ENCODE measurements around the gene ELF3.
"Not testable (repeated sequence)": the region's sequence is repeated elsewhere in the genome, so short reads cannot be mapped to it uniquely, and the experiment has no call there.

ELF3 gene

DNA sequence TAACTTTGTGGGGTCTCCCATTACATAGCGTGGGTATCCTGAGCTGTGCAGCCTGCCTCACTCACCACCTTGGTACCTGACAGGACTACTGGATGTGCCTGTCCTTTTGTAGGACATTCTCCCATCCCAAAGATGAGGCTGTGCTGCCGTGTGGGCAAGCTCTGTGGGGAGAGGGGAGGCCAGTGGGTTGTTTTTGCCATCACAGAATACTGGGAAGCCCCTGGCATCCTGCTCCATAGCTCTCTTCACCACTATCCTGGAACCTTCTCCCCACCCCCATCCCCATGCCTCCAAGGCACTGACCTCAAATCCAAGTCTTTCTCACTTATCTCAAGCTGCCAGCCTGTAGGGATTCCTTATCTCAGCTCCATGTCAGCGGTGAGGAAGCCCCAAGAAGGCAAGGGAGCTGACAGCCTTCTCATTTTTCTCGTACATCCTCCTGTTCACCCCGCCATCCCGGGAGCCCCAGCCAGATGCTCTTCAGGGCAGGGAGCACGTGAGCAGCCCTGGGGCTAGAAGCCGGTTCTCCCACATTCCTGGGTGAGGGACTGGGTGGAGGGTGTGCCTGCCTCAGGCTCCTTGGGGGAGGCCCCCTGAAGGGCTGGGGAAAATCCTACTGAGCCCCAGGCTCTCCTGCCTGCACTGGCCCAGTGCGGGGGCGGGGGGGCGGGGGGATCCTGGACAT, 2.4 kb upstream of the ELF3 start:
- DNase-seq (ENCODE audit: low read depth in 2 of 2): no peak

DNA sequence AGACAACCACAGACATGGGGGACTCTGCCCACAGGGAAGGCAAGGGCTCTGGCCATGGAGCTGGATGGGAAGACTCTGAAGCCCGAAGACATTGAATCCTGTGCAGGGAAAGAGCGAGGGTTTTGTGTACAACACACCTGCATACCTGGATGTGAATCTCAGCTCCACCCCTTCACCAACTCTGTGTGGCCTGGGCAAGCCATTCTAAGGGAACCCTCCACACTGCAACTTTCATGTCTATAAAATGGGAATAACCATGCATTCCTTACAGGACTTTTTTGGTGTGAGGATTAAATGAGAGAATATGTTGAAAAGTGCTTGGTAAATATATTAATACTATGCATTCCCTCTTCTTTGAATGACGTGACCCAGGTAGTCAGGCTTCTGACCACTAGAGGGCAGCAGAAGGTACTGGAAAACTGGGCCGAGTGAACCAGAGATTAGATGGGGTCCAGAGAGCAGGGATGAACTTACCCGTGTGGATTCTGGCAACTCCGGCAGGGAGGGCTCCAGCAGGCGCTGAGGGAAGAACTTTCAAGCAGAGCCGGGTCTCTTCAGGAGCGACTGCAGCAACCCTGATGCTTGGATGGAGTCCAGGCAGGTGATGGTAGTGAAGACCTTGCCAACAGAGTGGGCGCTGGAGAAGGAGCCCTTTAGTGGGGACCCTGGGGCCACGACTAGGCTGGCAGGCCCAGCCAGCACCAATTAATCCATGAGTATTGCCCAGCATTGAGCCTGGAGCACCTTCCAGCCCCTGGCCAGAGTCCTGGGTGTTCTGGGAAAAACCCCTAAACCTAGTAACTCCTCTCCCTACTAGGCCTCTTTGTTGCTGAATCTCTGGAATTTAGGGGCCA, 834 bp upstream of the ELF3 start:
- DNase-seq (ENCODE audit: low read depth in 2 of 2): peak; percentile 34 to 40

DNA sequence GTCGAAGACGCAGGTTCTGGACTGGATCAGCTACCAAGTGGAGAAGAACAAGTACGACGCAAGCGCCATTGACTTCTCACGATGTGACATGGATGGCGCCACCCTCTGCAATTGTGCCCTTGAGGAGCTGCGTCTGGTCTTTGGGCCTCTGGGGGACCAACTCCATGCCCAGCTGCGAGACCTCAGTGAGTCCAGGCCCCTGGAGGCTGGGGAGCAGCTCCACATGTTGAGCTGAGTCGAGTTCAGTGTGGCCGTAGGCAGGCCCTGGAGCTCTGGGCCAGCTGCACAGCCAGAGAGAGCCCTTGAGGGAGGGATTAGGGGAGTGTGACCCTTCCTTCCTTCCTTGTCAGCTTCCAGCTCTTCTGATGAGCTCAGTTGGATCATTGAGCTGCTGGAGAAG, 1.6 kb downstream of the ELF3 start:
- no peak for DNase-seq (ENCODE audit: low read depth in 2 of 2)

DNA sequence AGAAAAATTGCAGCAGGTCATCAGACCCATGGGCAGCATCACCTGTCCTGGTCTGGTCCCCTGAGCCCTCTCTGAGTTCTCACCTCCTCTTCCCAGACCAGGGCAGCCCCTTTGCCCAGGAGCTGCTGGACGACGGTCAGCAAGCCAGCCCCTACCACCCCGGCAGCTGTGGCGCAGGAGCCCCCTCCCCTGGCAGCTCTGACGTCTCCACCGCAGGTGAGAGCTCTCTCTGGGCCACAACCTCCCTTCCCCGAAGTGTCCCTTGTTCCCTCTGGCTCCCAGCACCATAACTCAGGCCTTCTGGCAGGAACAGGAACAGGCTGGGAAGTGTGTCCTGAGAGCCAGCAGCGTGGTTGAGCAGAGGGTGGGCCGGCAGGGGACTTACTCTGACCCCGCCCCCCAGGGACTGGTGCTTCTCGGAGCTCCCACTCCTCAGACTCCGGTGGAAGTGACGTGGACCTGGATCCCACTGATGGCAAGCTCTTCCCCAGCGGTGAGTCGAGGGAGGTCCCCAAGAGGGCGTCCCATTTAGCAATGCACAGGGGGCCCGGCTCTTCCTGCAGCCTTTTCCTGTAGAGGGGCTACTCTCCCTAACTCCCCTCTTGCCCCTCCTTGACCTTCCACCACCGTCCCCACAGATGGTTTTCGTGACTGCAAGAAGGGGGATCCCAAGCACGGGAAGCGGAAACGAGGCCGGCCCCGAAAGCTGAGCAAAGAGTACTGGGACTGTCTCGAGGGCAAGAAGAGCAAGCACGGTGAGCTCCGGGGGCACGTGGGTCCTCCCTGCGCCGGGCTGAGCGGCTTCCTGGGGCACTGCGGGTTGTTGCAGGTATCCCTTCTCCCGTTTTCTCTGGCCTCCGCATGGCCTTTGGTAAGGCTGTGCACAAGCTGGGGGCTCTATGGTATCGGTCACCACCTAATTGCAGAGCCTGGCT, 2.4 kb downstream of the ELF3 start:
- DNase-seq (ENCODE audit: low read depth in 2 of 2): no peak

DNA sequence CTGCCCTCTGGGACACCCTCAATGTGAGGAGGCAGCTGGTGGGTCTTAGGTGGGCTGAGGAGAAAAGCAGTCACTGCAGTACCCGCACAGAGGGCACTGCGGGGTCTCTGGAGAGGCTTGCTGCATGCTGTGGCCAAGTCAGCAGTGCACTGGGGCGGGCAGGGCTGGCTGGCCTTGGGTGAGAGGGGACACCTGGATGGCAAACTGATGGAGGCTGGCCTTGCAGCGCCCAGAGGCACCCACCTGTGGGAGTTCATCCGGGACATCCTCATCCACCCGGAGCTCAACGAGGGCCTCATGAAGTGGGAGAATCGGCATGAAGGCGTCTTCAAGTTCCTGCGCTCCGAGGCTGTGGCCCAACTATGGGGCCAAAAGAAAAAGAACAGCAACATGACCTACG, 3.2 kb downstream of the ELF3 start:
- no peak for DNase-seq (ENCODE audit: low read depth in 2 of 2)

DNA sequence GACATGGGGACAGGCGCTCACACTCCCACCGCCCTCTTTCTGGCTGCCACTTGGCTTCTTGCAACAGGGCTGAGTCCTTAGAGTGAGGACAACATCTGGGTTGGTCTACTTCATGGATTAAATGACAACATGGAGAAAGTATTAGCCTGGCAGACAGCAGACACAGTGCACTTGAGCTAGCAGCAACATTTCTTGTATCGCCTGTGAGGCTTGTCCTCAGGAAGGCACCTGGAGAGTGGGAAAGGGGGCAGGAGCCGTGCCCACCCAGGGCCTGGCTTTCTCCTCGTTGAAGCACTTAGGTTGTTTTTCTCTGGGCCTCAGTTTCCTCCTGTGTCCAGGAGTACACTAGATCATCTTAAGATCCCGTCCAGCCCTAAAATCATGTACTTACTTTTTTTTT, 3.7 kb downstream of the ELF3 start:
- no peak for DNase-seq (ENCODE audit: low read depth in 2 of 2)

DNA sequence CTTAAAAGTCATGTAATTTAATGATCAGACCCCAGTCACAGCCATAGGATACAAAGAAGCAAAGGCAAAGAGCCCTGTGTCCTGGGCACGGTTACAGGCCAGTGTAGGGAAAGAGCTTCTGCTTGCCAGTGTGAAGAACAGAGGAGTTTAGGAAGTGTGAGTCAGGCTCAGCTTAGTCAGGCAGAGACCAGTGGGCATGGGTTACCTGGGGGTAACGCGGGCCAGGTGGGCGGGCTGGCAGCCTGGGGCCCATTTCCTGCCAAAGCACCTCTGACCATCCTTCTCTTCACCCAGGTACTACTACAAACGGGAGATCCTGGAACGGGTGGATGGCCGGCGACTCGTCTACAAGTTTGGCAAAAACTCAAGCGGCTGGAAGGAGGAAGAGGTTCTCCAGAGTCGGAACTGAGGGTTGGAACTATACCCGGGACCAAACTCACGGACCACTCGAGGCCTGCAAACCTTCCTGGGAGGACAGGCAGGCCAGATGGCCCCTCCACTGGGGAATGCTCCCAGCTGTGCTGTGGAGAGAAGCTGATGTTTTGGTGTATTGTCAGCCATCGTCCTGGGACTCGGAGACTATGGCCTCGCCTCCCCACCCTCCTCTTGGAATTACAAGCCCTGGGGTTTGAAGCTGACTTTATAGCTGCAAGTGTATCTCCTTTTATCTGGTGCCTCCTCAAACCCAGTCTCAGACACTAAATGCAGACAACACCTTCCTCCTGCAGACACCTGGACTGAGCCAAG, 4.7 kb downstream of the ELF3 start:
- no peak for DNase-seq (ENCODE audit: low read depth in 2 of 2)

DNA sequence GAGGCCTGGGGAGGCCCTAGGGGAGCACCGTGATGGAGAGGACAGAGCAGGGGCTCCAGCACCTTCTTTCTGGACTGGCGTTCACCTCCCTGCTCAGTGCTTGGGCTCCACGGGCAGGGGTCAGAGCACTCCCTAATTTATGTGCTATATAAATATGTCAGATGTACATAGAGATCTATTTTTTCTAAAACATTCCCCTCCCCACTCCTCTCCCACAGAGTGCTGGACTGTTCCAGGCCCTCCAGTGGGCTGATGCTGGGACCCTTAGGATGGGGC, 5.2 kb downstream of the ELF3 start:
- DNase-seq (ENCODE audit: low read depth in 2 of 2): no peak

DNA sequence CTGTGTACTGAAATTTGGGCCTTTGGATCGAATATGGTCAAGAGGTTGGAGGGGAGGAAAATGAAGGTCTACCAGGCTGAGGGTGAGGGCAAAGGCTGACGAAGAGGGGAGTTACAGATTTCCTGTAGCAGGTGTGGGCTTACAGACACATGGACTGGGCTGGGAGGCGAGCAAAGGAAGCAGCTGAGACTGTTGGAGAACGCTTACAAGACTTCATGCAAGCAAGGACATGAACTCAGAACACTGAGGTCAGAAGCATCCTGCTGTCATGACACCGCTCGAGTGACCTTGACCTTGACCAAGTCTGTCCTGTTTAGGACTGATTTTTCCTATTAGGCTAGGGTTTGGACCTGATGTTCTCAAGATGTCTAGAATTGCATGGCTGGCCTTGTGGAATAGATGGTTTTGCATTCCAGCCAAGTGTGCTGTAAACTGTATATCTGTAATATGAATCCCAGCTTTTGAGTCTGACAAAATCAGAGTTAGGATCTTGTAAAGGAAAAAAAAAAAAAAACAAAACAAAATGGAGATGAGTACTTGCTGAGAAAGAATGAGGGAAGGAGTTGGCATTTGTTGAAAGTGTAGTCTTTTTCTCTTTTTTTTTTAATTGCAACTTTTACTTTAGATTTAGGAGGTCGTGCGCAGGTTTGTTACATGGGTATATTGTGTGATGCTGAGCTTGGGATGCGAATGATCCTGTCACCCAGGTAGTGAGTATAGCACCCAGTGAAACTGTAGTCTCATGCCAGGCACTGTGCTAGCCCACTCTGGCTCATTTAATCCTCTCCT, 5.8 kb downstream of the ELF3 start:
- DNase-seq (ENCODE audit: low read depth in 2 of 2): peak in 1 of 2 experiments; percentile 10

DNA sequence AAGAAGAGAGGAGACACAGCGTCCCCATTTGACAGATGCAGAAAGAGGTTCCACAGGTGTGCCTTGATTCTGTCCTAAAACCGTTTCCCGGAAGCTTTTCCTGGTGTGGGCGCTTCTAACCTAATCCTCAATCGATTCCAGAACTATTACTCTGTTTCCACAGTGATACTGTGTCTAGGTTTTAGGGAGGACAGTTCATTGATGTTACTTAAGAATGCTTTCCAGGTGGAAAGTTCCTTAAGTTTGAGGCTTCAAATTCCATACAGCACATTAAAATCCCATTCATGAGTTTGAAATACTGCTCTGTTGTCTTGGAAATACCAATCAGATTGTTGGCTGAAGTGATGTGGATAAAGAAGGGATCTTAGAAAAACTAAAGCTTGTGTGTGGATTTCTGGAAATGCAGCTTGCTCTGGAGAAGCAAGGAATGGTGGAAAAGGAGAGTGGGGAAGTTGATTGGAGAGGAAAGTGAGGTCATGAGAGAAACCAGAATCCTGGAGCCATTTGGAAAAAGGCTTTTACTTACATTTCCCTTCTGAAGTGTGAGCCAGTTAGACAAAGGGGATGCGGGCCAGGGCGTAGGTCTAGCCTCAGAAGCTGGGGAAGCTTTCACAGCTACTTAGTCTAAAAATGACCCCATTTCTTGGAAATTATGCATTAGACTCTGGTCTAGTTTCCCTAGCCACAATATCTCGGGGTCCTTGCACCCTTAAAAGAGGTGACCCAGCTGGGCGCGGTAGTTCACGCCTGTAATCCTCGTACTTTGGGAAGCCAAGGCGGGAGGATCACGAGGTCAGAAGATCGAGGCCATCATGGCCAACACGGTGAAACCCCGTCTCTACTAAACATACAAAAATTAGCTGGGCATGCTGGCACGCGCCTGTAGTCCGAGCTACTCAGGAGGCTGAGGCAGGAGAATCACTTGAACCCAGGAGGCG, 6.7 kb downstream of the ELF3 start:
- no peak for DNase-seq (ENCODE audit: low read depth in 2 of 2)

DNA sequence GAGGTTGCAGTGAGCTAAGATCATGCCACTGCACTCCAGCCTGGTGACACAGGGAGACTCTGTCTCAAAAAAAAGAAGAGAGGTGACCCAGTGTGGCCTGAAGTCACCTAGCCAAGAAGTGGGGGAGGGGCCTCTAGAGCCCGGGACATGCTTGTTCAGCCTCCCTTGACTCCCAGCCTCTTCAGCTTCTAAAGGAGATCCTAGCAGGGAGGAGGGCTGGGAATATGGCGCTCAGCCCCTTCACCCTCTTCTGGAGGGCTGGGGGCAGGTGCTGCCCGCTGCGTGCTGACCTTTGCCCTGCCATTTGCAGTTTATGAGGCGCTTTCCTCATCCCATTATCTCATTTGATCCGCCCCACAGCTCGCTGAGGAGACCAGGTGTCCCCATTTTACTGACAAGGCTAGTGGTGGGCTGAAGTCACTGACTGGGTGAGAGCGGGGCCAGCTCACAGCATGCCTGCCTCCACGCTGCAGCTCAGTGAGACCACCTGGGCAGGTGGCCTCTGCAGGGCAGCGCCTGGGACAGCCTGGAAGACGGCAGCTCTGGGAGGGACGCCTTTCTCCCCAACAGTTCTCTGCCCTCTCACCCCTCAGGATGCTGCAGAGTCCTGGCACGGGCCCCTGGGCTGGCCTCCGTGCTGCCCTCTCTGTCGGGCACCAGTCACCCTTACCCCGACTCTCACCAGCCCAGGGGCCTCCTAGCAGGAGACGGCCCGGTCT, 7.5 kb downstream of the ELF3 start:
- DNase-seq (ENCODE audit: low read depth in 2 of 2): no peak

DNA sequence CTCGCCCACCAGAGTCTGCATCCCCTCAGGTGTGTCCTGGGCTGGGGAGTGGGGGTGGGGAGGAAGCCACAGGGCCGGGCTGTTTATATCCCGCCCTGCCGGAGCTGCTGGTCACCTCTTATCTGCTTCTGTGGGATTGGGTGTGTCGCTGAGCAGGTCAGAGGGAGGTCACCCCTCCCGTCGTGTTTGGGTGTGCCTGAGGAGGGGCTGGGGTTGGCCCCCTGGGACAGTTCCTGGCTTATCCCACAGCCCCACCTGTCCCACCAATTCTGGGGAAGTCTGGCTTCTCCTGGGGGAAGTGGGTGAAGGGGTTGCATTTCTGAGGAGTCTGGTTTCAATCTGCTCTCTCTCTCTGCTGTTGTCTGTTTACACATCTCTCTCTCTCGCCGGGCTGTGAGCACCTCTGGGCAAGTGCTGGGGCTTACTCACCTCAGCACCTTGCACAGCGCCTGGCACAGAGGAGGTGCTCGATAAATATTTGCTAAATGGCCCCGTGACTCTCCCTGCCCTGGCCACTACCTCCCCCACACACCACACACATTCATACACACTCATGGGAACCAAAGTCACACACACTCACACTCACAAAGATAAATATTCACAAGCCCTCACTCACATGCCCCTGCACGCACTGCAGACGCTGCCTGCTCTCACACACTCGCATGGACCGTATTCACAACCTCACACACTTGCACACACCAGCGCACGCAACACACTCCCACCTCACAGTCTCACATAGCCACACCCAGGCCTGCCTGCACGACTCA, 8.3 kb downstream of the ELF3 start:
- DNase-seq (ENCODE audit: low read depth in 2 of 2): no peak

DNA sequence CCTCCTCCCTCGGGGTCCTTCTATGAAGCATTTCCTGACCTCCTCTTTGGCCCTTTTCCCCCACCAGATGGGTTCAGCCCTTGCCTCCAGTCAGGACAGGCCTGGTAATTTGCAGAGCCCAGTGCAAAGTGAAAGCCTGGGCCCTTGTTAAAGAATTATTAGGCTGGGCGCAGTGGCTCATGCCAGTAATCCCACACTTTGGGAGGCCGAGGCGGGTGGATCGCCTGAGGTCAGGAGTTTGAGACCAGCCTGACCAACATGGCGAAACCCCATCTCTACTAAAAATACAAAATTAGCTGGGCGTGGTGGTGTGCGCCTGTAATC, 8.8 kb downstream of the ELF3 start:
- DNase-seq (ENCODE audit: low read depth in 2 of 2): not testable (repeated sequence)

DNA sequence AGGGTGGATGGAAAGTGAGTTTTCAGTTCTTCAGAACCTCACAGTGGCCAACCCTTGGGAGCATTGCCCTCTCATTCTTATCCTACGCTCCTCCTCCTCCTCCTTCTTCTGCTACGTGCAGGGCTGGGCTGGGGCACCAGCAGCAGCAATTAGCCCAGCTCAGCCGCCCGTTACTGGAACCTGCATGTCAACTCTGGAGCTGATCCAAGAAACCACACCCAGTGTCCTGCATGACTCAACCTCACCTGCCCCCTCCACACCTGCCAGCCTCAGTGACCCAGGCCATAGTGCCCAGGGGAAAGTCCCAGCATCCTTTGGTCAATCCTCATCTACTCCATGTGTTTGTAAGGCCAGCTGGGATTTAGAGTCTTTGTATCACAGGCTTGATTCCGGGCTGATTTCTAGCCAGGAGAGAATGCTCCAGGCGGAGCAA, 12.6 kb downstream of the ELF3 start:
- DNase-seq (ENCODE audit: low read depth in 2 of 2): no peak

DNA sequence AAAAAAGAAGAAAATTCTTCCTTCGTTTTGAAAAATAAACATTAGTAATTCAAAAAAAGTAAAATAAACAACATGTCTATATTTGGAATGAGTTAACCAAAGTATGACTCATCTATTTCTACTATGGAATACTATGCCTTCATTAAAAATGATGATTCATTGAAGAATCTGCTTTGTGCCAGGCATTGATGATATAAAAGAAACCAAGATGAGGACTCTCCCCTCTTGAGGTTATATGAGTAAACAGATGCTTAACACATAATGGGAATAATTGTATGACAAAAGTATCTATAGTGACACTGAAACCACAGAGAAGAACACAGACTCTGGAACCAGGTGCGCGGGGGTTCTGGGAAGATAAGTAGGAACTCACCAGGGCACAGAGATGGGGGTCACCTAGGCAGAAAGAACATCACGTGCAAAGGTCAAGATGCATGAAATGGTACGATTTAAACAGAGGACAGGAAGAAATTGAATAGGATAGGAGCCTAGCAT, 18.8 kb downstream of the ELF3 start:
- DNase-seq (ENCODE audit: low read depth in 2 of 2): peak; percentile 53 to 57

DNA sequence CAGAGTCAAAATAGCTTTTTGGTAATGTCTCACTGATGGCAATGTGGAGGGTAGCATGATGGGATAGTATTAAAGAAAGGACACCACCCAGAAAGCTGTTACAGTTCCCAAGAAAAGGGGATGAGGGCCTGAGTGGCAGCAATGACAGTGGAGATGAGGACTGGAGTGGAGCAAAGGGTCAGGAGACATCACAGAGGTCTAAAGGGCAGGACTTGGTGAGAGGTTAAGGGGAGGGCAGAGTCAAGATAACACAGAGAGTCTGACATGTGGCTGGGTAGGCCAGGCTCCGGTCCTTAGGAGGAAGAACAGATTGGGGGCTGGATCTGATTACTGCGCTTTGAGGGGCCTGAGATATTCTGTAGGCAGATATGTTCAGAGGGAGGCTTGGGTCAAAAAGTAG, 19.3 kb downstream of the ELF3 start:
- no peak for DNase-seq (ENCODE audit: low read depth in 2 of 2)

DNA sequence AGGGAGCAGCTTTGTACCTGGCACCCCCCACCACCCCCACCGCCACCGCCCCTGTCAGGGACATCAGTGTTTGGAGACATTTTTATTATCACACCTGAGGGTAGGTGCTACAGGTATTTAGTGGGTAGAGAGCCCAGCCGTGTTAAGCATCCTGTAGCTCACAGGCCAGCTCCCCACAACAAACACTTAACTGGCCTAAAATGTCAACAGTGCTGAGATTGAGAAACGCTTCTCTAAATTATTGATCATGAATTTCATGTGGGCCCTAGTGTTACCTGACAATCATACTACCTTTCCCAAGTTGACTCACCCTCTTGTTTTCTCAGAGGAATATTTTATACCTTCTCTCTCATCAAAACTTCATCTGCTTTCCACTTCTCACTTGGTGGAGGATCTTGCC, 21.4 kb downstream of the ELF3 start:
- no peak for DNase-seq (ENCODE audit: low read depth in 2 of 2)

DNA sequence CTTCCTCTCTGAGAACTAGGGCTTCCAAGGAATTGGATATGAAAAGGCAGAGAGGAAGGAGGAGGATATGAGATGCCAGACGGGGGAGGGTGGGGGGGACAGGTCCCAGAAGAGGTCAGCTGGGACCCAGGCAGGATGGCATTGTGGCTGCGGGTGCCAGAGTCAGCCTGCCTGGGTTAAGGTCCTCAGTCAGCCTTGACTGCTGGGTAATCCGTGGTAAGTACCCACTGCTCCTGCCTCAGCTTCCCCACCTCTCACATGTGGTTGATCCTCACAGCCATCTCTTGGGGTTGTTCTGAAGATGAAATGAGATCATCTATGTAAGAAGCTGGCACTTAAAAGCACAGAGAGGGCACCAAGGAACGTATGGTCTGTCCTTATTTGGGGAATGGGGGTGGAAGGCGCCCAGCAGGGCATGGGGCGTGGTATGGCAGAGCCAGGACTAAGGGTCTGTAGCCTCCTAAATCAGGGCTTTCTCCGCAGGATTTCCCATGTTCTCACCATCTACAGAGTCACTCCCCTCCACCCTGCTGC, 23.8 kb downstream of the ELF3 start:
- no peak for DNase-seq (ENCODE audit: low read depth in 2 of 2)

Data from fibroblast of skin of left biceps (primary cell).